ENCODE results near the gene ANKRD52. TPM values are rescaled to one million over a fixed set of nuclear protein-coding genes. Genes with fewer than 3 reads are reported as not detected.

Gene ANKRD52
- total and polyA plus RNA-seq, 10 of the 15 experiments (the other 5 are each of a cell fraction or from before 2014, with no cell fraction given) = 0.90 to 55.3 (median 16.1) TPM

DNA sequence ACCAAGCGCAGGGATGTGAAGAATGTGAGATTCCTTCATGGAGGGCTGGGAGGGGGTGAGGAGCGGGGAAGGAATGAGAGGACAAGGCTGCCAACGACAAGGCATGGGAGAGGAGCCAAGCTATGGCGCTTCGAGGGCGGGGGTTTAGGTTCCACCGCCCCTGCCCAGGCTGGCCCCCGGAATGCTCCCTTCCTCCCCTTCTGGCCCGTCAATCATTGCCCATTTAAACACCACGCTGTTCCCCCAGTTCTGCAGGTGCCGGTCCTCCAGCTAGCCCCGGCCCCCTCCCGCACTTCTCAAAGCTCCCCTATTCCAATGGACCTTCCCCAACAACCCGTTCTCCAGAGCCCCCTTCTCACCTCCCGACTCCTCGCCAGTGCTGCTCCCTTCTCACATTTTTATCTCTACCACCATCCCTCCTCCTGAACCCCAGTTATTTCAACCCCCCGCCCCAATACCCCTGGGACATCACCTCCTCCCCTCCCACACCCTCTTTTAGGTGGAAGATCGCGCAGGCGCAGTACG is 36.9 kb downstream of the ANKRD52 start (continued):
- no peak for TF ChIP-seq BMI1 (IDR thresholded peaks at IDR 0.05; ENCODE audit: borderline replicate concordance)
- TF ChIP-seq TBL1XR1 (IDR thresholded peaks at IDR 0.05; ENCODE audit: low read depth, low read length) = no peak
- no peak for TF ChIP-seq RUNX3 (IDR thresholded peaks at IDR 0.05; ENCODE audit: low read length)
- no peak for TF ChIP-seq CBX5 (IDR thresholded peaks at IDR 0.05; ENCODE audit: low read depth)
- no peak for TF ChIP-seq SIN3A (IDR thresholded peaks at IDR 0.05; ENCODE audit: low read depth, low read length)
- TF ChIP-seq, protein P1, sequence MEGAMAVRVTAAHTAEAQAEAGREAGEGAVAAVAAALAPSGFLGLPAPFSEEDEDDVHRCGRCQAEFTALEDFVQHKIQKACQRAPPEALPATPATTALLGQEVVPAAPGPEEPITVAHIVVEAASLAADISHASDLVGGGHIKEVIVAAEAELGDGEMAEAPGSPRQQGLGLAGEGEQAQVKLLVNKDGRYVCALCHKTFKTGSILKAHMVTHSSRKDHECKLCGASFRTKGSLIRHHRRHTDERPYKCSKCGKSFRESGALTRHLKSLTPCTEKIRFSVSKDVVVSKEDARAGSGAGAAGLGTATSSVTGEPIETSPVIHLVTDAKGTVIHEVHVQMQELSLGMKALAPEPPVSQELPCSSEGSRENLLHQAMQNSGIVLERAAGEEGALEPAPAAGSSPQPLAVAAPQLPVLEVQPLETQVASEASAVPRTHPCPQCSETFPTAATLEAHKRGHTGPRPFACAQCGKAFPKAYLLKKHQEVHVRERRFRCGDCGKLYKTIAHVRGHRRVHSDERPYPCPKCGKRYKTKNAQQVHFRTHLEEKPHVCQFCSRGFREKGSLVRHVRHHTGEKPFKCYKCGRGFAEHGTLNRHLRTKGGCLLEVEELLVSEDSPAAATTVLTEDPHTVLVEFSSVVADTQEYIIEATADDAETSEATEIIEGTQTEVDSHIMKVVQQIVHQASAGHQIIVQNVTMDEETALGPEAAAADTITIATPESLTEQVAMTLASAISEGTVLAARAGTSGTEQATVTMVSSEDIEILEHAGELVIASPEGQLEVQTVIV (IDR thresholded peaks at IDR 0.05; ENCODE audit: borderline replicate concordance, partially characterized antibody) = peak; percentile 20
- TF ChIP-seq LARP7 (IDR thresholded peaks at IDR 0.05) = 0 out of 2 replicates have a peak, but pooled peaks have one; percentile 33
- TF ChIP-seq BHLHE40 (IDR thresholded peaks at IDR 0.05; ENCODE audit: borderline replicate concordance in 1 of 2, low read depth in 2 of 2, low read length in 1 of 2) = peak; percentile 31 to 83; a peak in 3 of 4 replicates
- no peak for TF ChIP-seq BACH1 (IDR thresholded peaks at IDR 0.05; ENCODE audit: borderline replicate concordance)
- no peak for TF ChIP-seq RAD21 (IDR thresholded peaks at IDR 0.05; ENCODE audit: insufficient read depth, low read depth, low read length)
- peak; percentile 96 for TF ChIP-seq MEF2B (IDR thresholded peaks at IDR 0.05; ENCODE audit: partially characterized antibody, poor library complexity, severe bottlenecking)
- TF ChIP-seq NR2F1 (conservative IDR thresholded peaks at IDR 0.05) = peak; percentile 67
- TF ChIP-seq TARDBP (IDR thresholded peaks at IDR 0.05; ENCODE audit: borderline replicate concordance) = no peak
- TF ChIP-seq HDAC6 (IDR thresholded peaks at IDR 0.05; ENCODE audit: unreplicated experiment) = no peak
- no peak for TF ChIP-seq NR2C2 (IDR thresholded peaks at IDR 0.05; ENCODE audit: borderline replicate concordance, control insufficient read depth, insufficient read length, low read depth)
- TF ChIP-seq, protein P2, sequence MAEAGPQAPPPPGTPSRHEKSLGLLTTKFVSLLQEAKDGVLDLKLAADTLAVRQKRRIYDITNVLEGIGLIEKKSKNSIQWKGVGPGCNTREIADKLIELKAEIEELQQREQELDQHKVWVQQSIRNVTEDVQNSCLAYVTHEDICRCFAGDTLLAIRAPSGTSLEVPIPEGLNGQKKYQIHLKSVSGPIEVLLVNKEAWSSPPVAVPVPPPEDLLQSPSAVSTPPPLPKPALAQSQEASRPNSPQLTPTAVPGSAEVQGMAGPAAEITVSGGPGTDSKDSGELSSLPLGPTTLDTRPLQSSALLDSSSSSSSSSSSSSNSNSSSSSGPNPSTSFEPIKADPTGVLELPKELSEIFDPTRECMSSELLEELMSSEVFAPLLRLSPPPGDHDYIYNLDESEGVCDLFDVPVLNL (IDR thresholded peaks at IDR 0.05; ENCODE audit: low read depth, low read length) = no peak
- TF ChIP-seq, protein P3, sequence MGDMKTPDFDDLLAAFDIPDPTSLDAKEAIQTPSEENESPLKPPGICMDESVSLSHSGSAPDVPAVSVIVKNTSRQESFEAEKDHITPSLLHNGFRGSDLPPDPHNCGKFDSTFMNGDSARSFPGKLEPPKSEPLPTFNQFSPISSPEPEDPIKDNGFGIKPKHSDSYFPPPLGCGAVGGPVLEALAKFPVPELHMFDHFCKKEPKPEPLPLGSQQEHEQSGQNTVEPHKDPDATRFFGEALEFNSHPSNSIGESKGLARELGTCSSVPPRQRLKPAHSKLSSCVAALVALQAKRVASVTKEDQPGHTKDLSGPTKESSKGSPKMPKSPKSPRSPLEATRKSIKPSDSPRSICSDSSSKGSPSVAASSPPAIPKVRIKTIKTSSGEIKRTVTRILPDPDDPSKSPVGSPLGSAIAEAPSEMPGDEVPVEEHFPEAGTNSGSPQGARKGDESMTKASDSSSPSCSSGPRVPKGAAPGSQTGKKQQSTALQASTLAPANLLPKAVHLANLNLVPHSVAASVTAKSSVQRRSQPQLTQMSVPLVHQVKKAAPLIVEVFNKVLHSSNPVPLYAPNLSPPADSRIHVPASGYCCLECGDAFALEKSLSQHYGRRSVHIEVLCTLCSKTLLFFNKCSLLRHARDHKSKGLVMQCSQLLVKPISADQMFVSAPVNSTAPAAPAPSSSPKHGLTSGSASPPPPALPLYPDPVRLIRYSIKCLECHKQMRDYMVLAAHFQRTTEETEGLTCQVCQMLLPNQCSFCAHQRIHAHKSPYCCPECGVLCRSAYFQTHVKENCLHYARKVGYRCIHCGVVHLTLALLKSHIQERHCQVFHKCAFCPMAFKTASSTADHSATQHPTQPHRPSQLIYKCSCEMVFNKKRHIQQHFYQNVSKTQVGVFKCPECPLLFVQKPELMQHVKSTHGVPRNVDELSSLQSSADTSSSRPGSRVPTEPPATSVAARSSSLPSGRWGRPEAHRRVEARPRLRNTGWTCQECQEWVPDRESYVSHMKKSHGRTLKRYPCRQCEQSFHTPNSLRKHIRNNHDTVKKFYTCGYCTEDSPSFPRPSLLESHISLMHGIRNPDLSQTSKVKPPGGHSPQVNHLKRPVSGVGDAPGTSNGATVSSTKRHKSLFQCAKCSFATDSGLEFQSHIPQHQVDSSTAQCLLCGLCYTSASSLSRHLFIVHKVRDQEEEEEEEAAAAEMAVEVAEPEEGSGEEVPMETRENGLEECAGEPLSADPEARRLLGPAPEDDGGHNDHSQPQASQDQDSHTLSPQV (IDR thresholded peaks at IDR 0.05) = no peak
- TF ChIP-seq ZNF24 (IDR thresholded peaks at IDR 0.05) = no peak
- TF ChIP-seq ATF7 (IDR thresholded peaks at IDR 0.05; ENCODE audit: low read depth) = peak; percentile 92
- no peak for TF ChIP-seq EZH2 (IDR thresholded peaks at IDR 0.05; ENCODE audit: borderline replicate concordance, control insufficient read depth, low read depth, low read length)
- TF ChIP-seq BRCA1 (IDR thresholded peaks at IDR 0.05; ENCODE audit: low read depth, low read length) = no peak
- no peak for TF ChIP-seq ZSCAN29 (IDR thresholded peaks at IDR 0.05)
- no peak for TF ChIP-seq EP300 (IDR thresholded peaks at IDR 0.05; ENCODE audit: borderline replicate concordance in 1 of 2, control insufficient read depth in 1 of 2, low read depth in 2 of 2, low read length in 2 of 2)
- no peak for TF ChIP-seq SRF (IDR thresholded peaks at IDR 0.05; ENCODE audit: low read depth in 2 of 2, low read length in 2 of 2)
- no peak for TF ChIP-seq FOS (IDR thresholded peaks at IDR 0.05; ENCODE audit: borderline replicate concordance, extremely low read depth, insufficient read length)

Measured in GM12878 (cell line).